Stimulated activated CD4-positive, alpha-beta T cell treated with anti-CD3 and anti-CD28 coated beads, Interleukin-4, amount 100 ng/mL, for 4 hours (primary cell): ENCODE results near the gene TRA2B.

Experiments
- DNase-seq, 2 experiments: peaks; one replicate each; pipeline ENCODE4 v3.0.0-alpha.2; 2020

Gene TRA2B

DNA sequence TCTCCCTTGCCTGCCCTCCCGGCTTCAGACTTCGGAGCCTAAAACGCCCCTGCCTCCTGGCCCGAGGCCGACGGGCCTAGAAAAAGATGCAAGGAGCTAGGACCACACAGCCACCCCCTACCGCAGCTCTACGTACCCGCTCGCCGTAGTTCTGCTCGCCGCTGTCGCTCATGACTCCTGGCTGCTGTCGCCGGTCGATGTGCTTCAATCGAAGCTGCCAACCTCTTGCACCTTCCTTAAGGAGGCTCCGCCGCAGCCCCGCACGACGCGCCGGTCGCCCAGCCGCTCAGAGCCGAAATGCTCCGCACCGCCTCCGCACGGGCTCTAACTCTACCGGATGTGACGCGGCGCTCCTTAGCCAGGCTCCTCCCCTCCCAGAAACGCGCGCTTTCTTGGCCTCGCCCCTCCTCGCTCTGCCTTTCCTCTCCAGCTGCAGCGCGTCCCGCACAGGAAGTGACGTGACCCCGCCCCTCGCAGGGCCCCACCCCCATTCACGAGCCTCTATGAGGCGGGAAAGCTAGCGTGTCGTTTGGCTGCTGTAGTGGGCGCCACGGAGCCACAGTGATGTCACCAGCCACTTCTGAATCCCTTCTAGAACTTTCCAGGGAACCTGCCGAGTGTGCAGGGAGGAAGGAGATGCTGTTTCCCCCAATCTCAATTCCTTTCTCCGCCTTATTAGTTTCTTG is at the start of gene TRA2B:
TSS of gene TRA2B (minus strand) at position 326 of the 686 bp plus-strand sequence. CDS start at position 172, 154 bp downstream.
- DNase-seq = peak; percentile 98 to 99

DNA sequence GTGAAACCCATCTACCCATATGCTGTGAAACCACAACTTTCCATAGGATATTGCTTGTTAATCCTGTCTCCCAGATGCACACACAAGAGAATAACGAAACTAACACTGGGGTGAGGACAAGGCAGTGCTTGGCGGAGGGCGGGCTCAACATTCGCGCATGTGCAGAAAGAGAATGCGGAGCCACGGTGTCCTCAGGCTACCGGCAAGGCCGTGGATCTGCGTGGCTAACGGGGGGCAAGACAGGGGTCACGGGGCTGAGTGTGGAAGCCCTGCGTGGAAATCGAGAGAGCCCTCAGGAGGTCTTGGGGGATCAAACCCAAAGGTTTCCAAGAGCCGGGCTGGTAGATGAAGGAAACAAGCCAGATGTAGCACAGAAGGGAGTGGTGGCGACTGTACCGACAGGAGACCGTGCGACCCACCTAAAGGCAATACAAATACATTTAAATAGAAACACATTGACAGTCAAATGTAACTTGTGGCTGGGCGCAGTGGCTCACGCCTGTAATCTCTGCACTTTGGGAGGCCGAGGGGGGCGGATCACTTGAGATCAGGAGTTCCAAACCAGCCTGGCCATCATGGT is 48.5 kb upstream of the TRA2B start:
- DNase-seq = no peak

DNA sequence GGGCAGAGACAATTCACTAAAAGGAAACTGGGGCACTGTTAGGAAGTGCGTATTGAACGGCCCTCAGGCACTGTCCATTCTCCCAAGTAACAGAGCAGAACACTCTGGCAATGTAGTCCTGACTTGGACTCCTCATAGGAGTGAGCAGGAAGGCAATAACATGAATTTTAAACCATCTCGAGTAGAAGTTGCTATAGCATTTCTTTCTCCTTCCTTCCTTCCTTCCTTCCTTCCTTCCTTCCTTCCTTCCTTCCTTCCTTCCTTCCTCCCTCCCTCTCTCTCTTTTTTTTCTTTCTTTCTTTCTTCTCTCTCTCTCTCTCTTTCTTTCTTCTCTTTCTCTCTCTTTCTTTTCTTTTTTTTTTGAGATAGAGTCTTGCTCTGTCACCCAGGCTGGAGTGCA is 46.4 kb upstream of the TRA2B start:
- no peak for DNase-seq

DNA sequence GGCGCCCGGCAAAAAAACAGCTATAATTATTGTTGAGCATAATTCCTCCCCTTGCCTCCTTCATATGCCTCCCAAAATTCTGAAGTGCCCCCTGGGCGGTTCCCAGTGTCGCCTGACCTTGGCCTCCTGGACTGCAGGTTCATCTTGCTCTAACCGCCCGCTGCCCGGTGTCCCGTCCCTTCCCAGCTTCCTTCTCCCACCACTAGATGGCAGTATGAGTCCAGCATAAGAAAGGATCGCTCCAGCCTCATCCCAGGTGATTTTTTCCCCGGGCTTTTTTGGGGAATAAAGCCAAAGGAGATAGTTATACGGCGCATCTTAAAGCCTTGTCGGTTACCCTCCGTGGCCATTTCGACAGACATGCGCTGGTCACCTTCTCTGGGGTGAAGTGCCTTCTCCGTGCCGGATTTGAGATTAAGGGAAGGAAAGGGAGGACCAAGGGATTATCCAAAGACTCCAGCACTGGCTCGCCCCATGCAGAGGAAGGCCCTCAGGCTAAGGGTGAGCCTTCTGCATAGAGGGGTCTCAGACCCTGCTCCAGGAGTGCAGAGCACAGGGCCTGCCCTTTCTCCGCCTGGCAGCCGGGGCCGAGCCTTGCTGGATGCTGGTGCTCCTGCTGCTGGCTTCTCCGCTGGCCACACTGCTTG is 45.8 kb upstream of the TRA2B start:
- peak; percentile 35 to 41 for DNase-seq

DNA sequence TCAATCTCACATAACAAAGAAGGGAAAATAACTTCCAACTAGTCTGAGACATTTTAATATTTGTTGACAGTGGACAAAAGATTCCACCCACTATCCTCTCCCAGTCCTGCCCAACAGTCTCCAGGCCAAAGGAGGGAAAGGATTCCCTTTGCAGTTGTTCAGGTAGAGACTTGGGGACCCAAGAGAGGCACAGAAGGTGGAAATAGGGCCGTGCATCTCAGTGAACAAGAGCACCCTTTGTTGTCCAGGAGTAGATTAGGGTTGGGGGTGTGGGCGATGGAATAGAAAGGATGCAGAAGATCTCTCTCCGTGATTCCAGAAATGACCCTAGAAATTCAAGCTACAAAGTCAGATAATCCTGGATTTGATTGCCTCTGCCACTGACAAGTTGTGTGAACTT is 44.8 kb upstream of the TRA2B start:
- DNase-seq = no peak

DNA sequence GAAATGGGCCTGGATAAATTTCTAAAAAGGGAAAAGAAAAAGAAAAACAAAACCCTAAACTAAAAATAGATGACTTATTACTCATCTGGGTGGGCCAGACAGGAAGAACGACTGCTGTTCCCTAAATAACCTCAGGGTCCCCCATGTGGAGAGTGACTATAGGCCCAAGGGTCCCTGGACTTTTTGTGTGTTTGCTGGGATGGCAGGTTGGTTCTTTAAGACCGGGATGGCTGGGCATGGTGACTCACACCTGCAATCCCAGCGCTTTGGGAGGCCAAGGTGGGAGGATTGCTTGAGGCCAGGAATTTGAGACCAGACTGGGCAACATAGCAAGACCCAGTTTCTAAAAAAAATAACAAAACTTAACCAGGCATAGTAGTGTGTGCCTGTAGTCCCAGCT is 43.8 kb upstream of the TRA2B start:
- no peak for DNase-seq

DNA sequence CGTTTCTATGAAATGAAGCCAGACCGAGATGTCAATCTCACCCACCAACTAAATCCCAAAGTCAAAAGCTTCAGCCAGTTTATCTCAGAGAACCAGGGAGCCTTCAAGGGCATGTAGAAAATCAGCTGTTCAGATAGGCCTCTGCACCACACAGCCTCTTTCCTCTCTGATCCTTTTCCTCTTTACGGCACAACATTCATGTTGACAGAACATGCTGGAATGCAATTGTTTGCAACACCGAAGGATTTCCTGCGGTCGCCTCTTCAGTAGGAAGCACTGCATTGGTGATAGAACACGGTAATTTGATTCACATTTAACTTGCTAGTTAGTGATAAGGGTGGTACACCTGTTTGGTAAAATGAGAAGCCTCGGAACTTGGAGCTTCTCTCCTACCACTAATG is 41.9 kb upstream of the TRA2B start:
- DNase-seq = no peak

DNA sequence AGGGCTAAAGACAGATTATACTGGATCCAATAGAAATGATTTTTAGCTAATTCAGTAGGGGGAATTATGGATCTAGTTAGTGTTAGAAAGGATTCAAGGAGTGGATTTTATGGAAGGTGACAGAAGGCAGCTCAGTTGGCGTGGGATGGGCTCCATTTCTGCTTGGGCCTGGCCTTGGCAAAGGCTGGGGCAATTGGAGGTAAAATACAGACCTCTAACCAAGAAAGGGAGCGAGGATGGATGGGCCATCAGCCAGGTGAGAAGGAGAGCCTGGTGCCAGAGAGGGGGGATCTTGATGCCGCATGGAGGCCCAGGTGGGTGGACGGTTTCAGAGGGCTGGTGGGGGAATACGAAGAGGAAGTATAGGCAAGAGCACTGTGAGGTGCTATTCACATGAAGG is 40.7 kb upstream of the TRA2B start:
- DNase-seq = no peak

DNA sequence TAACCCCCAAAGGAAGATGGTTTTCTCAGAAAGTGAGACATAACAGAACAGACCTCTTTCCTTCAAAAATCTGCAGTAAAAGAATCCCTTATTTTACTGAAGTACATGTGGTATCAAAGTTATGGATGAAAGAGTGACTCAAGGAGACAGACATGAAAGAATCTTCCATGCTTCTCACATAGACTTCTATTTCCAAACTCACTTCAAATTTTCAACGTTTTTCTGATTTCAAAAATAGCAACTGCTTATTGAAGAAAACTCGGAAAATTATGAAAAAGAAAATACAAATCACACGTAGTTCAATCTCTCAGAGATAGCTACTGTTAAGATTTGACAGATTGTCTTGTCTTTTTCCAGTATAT is 39.8 kb upstream of the TRA2B start:
- DNase-seq = no peak

DNA sequence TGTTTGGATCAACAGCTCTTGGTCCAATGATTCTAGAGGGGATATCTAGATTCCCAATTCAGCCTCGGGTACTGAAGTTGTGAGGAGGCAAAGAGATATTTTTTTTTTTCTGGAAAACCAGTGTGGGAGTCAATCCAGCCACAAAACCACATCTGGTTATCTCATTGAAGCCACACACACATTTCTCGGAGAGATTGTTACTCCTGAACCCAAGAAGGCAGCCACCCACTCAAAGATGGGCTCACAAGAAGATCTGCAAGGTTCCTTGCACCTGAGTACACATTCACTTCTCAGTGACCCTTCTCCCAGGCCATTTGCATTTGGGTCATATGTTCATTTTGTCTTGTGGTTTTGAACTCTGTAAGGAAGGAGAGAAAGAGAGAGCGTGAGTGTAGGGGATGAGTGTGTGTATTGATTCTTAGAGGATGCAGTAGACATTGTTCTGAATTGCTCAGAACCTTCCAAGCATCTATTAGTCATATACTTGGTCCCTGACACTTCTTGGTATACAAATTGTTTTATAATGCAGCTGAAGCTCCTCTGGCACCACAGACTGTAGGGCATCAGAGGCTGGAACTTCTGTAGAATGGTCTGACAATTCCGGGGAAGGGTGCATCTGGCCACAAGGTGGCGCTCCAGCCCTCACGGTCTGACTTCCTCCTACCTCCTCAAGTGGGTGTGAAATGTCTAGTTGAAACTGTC is 39.3 kb upstream of the TRA2B start:
- DNase-seq = peak; percentile 79 to 87

DNA sequence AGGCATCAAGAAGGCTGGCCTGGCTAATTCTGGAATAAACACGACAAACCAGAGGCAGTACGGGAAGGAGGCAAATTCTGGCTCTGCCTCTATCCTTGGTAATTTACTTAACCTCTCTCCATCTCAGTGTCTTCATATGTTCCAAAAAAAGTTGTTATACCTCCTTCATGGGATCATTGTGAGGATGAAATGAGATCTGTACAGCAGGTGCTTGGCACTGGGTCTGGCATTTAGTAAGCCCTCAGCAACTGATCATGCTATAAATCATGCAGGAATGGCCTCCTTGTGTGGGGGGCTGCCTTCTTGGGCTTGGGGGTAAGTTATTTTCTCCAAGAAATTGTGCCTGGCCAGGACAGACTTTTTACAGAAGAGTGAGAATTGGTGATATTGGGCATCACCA is 38.3 kb upstream of the TRA2B start:
- DNase-seq = no peak

DNA sequence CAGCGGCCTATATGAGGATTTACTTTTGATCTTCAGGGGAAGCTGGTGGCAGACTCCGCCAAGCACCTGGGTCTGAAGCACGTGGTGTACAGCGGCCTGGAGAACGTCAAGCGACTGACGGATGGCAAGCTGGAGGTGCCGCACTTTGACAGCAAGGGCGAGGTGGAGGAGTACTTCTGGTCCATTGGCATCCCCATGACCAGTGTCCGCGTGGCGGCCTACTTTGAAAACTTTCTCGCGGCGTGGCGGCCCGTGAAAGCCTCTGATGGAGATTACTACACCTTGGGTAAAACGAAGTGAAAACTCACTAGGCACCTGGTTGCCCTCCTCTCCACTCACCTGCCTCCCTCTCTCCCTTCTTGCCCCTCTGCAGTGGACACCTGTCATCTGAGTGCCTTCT is 33.8 kb upstream of the TRA2B start:
- DNase-seq = no peak

DNA sequence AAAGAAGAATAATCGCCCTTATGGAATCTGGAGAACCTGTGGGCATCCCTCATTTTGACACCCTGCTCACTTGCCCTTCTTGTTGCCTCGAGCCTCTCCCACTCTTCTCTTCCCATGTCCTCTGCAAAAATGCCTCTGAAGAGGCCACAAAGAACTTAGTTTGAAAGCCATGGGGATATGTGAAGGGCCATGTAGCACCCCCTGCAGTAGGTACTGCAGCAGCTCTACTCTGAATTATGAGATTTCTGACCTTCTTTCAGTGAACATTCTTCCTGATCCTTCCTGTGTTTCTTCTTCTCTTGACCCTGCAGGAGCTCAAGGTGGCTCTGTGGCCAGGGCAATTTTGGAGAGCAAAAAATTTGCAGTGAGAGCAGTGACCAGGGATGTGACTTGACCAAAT is 30.4 kb upstream of the TRA2B start:
- DNase-seq = no peak

DNA sequence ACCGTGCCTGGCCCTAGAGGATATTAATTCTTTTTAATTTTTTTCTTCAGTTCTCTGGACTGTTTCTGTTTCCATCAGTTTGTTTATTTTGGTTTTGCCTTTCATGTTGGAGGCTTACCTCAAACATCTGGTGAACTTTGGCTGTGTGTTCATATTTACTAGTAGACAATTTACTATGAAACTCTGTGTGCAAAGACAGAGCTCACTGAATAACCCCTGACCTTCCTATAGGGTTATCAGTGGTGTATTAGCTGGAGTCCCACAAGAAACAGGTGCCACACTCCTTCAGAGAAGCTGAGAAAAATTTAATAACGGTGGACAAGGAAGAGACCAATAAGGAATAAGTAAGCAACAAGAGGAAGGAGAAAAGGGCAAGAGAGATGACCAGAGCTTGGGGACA is 28.8 kb upstream of the TRA2B start:
- no peak for DNase-seq

DNA sequence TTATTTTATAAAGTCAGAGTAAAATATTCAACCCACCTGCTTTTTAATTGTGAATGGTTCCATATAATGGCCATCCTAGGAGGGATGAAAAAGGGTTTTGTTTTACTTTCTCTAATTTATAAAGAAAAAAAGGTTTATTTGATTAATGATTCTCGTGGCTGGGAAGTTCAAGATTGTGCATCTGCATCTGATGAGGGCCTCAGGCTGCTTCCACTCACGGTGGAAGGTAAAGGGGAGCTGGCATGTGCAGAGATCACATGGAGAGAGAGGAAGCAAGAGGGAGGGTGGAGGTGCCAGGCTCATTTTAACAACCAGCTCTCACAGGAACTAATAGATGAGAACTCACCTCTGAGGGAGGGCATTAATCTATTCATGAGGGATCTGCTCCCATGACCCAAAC is 27.7 kb upstream of the TRA2B start:
- no peak for DNase-seq

DNA sequence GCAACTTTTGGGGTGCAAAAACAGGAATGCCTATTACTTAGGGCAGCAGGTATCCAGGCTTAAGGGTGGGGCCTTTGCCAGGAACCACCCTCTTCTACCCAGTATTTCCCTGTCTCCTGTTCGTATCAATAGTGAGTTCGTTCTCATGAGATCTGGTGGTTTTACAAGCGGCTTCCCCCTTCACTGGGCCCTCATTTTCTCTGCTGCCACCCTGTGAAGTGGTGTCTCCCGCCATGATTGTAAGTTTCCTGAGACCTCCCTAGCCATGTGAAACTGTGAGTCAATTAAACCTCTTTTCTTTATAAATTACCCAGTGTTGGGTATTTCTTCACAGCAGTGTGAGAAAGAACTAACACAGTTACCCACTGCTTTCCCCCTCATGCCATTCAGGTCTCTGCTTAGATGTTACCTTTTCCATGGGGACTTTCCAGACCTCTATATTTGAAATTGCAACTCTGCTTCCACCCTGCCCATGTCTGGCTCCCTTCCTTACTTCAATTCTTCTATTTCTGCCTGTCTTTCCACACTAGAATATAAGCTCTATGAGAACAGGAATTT is 23.9 kb upstream of the TRA2B start:
- no peak for DNase-seq

DNA sequence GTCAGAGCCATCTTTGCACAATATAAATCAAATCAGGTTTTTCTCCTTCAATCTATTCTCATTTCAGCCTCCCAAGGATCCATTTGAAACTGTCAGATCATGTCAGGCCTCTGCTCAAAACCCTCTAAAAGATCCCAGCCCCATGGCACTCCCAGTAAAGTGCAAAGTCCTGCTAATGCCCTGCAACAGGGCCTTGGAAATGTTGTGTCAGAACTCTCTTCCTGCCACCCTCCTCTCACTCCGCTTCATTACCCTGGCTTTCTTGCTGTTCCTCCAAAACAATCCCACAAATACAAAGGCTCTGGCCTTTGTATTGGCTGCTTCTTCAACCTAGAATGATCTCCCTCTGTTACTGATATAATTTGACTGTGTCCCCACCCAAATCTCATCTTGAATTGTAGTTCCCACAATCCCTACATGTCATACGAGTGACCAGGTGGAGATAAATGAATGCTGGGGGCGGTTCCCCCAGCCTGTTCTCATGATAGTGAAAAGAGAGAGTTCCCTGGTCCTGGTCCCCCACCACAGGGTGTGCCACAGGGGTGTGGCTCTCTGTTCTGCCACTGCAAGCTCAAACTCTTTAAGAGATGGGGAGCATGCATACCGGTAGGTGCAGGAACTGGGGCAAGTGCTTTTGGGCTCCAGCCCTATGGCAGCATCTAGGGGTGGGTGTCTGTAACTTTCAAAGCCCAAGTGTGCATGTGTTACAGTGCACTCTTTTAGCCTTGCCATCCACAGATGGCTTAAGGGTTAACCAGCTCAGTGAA is 22.9 kb upstream of the TRA2B start:
- DNase-seq = no peak

DNA sequence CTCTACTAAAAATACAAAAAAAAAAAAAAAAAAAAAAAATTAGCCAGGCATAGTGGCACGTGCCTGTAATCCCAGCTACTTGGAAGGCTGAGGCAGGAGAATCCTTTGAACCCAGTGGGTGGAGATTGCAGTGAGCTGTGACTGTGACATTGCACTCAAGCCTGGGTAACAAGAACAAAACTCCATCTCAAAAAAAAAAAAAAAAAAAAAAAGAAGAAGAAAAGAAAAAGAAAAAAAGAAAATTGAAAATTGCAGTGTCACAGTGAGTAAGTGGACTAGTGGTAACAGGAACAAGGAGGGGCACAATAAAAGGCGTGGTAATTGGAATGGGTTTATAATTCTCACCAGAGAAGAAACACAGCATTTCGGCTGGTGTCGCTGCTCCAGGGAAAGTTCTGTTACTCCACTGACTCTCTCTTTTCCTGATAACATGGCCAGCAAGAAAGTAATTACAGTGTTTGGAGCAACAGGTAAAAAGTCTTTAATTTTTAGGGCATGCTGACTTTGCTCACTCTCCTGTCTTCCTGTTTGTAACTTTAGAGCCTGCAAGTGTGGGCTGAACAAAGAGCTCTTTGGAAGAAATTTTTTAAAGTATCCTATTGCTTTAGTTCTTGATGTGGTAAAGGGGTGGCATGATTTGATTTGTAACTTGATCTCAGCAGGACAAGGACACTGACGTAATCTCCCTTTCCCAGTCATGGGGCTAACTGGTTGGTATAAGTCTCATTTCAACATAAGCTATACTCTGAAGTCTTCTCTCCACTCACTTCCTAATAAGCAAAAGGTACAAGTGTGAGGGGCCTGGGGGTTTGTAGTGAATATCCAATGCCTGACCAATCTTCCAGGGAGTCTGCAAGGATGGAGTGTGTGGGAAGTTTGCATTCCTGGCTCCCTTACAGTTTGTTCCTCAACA is 22.1 kb upstream of the TRA2B start:
- DNase-seq = no peak

DNA sequence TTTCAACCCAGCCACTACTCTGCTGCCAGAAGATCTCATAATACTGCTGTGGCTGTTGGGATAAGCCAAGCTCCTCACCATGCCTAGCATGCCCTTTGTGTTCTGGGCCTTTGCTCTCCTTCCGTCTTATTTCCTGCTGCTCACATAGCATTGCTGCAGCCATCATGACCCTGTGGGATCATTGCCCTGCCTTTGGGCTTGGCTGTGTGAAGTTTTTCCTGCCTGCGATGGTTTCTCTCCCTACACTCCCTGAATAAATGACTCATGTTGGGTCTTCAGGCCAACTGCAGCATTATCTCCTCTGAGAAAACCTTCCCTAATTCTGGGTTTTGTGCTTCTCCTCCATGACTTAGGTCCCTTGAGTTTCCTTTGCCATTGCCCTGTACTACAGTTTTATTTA is 20.8 kb upstream of the TRA2B start:
- DNase-seq = no peak

DNA sequence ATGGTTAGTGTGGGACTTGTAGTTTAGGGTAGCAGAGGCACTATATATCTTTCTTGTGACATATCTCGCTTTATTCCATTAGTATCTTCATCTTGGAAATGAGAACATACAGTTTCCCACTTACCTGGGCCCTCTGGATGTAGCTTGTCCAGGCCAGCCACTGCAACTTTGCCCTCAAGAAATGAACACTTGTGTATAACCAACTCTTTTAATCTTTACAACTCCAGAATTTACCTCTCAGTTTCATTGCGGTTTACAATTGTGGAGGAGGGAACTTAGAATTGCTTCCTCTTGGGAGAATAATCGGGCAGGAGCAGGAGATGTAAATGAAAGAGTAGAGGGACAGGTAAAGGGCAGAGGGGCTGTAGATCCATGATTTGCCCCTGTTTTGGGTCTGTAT is 18.4 kb upstream of the TRA2B start:
- no peak for DNase-seq

DNA sequence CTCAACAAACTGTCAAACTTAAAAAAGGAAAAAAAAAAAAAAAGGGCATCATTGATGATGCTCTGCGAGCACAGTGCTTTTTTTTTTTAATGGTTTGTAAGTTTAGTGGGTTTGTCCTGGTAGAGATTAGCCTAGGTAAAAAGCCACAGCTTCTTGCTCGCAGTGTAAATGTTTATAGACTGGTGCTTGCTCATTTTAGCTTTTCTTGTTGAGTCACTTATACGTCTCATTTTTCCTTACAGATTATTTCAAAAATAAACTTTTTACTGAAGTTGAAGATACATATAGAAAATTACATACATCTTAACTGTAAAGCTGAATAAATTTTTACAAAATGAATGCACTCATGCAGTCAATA is 16.5 kb upstream of the TRA2B start:
- no peak for DNase-seq

DNA sequence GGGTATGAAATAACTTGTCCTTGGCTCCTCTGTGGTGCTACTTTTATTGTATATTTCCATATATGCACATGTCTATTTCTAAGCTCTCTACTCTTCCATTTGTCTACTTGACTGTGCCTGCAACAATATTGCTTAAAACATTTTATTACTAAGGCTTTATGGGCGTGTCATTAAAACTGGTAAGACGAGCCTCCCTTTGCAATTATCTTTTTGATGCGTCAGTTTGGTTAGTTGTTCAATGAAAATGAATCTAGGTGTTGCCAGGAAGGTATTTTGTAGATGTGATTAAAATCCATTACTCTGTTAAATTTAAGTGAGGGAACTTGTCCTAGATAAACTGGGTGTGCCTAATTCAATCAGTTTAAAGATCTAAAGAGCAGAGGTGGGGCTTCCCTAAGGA is 12.9 kb upstream of the TRA2B start:
- DNase-seq = no peak
